ENCODE data around the gene LCE5A. TPM values are rescaled to one million over a fixed set of nuclear protein-coding genes. Genes with fewer than 3 reads are reported as not detected.
"Not testable (repeated sequence)": the region's sequence is repeated elsewhere in the genome, so short reads cannot be mapped to it uniquely, and the experiment has no call there.

Gene LCE5A
- total RNA-seq, 1 donor from 2014 or later = not detected

- intact Hi-C loops (cut with DNase I) = no loop called here
- ATAC-seq (no peak), DNase-seq (ENCODE audit: missing footprints) (no peak)
Observed at GRCh38 chr1:152514715-152515433, 4.3 kb downstream of the LCE5A start.

GRCh38 chr1:152515434-152515783 lies 4.8 kb downstream of the LCE5A start:
- ATAC-seq (no peak), DNase-seq (ENCODE audit: missing footprints) (no peak)
- intact Hi-C loops (cut with DNase I) = no loop called here

- DNase-seq (ENCODE audit: missing footprints) = no peak
- ATAC-seq = no peak
- intact Hi-C loops (cut with DNase I) = no loop called here
Observed at GRCh38 chr1:152516082-152516481, 5.5 kb downstream of the LCE5A start.

GRCh38 chr1:152517237-152517811 lies 6.7 kb downstream of the LCE5A start:
- ATAC-seq (no peak), DNase-seq (ENCODE audit: missing footprints) (no peak)
- intact Hi-C loops (cut with DNase I) = no loop called here

- intact Hi-C loops (cut with DNase I) = no loop called here
- DNase-seq (ENCODE audit: missing footprints) (no peak), ATAC-seq (no peak)
Observed at GRCh38 chr1:152519851-152520250, 9.2 kb downstream of the LCE5A start.

- no peak for ATAC-seq
Observed at GRCh38 chr1:152520561-152521090, 10.0 kb downstream of the LCE5A start.

GRCh38 chr1:152525080-152525641 lies 14.6 kb downstream of the LCE5A start:
- DNase-seq (ENCODE audit: missing footprints) (no peak), ATAC-seq (no peak)
- intact Hi-C loops (cut with DNase I) = no loop called here

More at GRCh38 chr1:152520561-152521090, 10.0 kb downstream of the LCE5A start:
- DNase-seq (ENCODE audit: missing footprints) = no peak
- intact Hi-C loops (cut with DNase I) = no loop called here

GRCh38 chr1:152533327-152533938 lies 22.8 kb downstream of the LCE5A start:
- DNase-seq (ENCODE audit: missing footprints) (no peak), ATAC-seq (no peak)
- intact Hi-C loops (cut with DNase I) = no loop called here

GRCh38 chr1:152535774-152536173 lies 25.2 kb downstream of the LCE5A start:
- ATAC-seq = no peak
- intact Hi-C loops (cut with DNase I) = no loop called here
- no peak for DNase-seq (ENCODE audit: missing footprints)

- intact Hi-C loops (cut with DNase I) = no loop called here
- DNase-seq (ENCODE audit: missing footprints) (no peak), ATAC-seq (no peak)
Observed at GRCh38 chr1:152537496-152537895, 26.9 kb downstream of the LCE5A start.

- DNase-seq (ENCODE audit: missing footprints) (no peak), ATAC-seq (no peak)
- intact Hi-C loops (cut with DNase I) = no loop called here
Observed at GRCh38 chr1:152539901-152540300, 29.3 kb downstream of the LCE5A start.

GRCh38 chr1:152543820-152544219 lies 33.2 kb downstream of the LCE5A start:
- intact Hi-C loops (cut with DNase I) = no loop called here
- no peak for ATAC-seq
- DNase-seq (ENCODE audit: missing footprints) = no peak

GRCh38 chr1:152546704-152547103 lies 36.1 kb downstream of the LCE5A start:
- no peak for ATAC-seq
- intact Hi-C loops (cut with DNase I) = no loop called here
- no peak for DNase-seq (ENCODE audit: missing footprints)

GRCh38 chr1:152548358-152548757 lies 37.8 kb downstream of the LCE5A start:
- DNase-seq (ENCODE audit: missing footprints); intact Hi-C loops (cut with DNase I); ATAC-seq: not testable (repeated sequence)

Other genes with a start within 250 kb of the LCE5A start
- not detected for gene FLG, start 185.6 kb upstream of the LCE5A start, total RNA-seq
- gene FLG2, start 150.8 kb upstream of the LCE5A start, total RNA-seq = not detected
- gene CRNN, start 96.5 kb upstream of the LCE5A start, total RNA-seq = not detected
- gene CRCT1, start 3.7 kb downstream of the LCE5A start, total RNA-seq = not detected
- not detected for gene LCE3E, start 56.0 kb downstream of the LCE5A start, total RNA-seq
- not detected for gene LCE3D, start 69.7 kb downstream of the LCE5A start, total RNA-seq
- not detected for gene LCE3C, start 89.4 kb downstream of the LCE5A start, total RNA-seq
- not detected for gene LCE3B, start 103.0 kb downstream of the LCE5A start, total RNA-seq
- not detected for gene LCE3A, start 112.3 kb downstream of the LCE5A start, total RNA-seq
- not detected for gene LCE2D, start 152.6 kb downstream of the LCE5A start, total RNA-seq
- not detected for gene LCE2C, start 164.5 kb downstream of the LCE5A start, total RNA-seq
- gene LCE2B, start 175.3 kb downstream of the LCE5A start, total RNA-seq = not detected
- not detected for gene LCE2A, start 187.5 kb downstream of the LCE5A start, total RNA-seq
- gene LCE4A, start 197.4 kb downstream of the LCE5A start, total RNA-seq = not detected
- gene KPRP, start 247.2 kb downstream of the LCE5A start, total RNA-seq = not detected

Measured in Right ventricle myocardium inferior (tissue), 1 donor.